ENCODE data around the gene HSPA14.
"Not testable (repeated sequence)": the region's sequence is repeated elsewhere in the genome, so short reads cannot be mapped to it uniquely, and the experiment has no call there.

Gene HSPA14

DNA sequence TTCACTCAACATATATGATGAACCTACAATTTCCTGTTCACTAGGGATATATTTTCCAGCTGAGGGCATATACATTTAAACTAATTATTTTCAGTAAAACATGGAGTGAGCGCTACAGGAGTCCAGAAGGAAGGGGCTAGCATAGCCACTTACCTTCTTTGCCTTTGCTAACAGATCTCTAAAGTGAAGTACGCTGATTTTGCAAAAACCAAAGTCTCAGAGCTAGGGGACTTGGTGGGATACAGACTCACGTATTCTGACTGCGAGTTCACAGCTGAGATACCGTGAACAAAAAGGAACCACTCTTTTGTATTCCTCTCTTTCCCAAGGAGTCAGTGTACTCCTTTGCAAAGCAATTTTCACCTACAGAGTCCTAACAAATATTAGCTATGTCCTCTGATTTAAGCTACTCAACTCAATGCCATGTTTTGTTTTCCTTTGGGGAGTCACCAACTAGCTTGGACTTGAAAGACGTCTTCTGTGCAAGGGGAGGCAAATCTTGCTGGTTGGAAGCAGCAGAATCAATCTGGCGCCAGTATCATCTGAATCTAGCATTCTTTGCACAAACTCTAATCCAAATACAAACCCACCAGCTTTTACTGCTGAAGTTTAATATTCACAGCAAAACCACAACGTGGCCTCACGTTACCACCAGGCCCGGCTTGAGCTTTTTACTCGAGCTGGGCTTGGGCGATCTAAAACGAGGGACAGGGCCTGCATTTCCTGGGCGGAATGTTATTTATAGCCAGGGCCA lies 926 bp upstream of the HSPA14 start:
- DNase-seq (ENCODE audit: low read depth, low spot score), result no peak

DNA sequence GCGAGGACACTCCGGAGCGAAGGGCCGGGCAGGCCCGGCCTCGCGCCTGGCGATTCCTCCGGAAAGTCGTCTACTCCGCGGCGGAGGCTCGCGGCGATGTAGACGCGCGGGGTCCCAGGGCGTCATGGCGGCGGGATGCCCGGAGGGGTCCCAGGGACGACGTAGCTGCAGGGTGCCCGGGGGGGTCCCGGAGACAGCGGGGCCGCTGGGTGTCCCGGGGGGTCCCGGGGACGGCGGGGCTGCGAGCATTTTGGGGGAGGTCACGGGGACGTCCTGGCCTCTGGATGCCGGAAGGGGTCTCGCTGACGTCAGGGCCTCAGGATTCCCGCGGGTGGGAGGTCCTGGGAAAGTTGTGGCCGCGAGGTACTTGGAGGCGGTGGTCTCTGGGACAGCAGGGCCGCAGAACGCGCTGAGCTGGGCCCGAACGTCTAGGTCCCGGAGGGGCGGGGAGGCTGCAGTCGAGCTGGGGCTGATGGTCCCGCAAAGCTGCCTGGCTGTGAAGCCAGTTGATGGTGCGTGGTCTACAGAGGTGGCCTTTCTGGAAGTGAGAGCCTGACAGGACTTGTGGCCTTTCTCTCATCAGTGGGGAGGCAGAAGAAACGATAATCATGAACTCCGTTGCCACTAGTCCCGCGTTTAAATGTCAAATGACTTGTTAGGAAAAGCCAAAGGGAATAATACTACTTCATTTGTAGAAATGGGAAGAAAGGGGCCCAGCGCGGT lies 637 bp downstream of the HSPA14 start:
- DNase-seq (ENCODE audit: low read depth, low spot score), result no peak

DNA sequence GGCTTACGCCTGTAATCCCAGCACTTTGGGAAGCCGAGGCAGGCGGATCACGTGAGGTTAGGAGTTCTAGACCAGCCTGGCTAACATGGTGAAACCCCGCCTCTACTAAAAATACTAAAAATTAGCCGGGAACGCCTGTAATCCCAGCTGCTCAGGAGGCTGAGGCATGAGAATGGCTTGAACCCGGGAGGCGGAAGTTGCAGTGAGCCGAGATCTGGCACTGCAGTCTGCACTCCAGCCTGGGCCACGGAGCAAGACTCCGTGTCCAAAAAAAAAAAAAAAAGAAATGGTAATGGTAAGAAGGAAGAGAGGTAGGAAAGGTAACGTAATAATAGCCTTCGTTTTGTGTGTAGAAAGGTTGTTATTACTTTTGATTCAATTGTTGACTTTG lies 1.2 kb downstream of the HSPA14 start:
- DNase-seq (ENCODE audit: low read depth, low spot score), result no peak

DNA sequence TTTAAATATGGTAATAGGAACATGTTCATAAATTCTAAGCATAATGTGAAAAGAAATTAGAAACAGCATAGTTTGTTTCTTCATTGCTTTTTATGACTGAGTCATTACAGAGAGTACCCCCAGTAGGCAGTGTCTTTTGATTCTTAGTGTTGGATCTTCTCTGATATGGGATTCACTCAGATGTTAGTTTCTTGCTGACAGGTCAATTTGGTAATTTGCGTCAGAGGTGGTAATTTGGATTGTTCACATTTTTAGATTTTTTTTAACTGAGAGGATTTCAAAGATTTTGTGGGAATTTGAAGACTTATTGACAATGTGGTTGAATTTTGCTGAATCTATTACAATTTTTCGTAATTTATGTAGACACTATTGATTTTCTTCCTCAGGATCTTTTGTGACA lies 2.1 kb downstream of the HSPA14 start:
- DNase-seq (ENCODE audit: low read depth, low spot score), result no peak

DNA sequence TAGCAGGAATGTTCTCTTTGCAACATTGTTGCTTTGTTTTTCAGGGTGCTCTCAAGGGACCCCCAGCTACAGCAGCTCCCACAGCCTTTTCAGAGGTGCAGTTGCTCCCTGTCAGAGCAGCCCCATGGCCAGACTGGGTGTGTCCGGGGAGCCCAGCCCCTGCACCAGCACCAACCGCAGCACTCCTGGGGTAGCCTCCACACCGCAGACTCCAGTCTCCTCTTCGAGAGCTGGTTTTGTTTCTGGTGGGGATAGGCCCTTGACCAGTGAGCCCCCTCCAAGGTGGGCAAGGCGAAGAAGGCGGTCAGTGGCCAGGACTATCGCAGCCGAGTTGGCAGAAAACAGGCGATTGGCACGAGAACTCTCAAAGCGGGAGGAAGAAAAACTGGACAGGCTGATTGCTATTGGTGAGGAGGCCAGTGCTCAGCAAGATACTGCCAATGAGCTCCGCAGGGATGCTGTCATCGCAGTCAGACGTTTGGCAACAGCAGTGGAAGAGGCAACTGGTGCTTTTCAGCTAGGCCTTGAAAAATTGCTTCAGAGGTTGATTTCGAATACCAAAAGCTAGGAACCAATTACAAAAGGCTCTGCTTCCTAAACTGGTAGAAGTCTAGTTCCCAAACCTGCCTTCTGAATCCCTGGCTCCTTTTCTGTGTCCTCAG lies 5.4 kb downstream of the HSPA14 start:
- DNase-seq (ENCODE audit: low read depth, low spot score), result no peak

DNA sequence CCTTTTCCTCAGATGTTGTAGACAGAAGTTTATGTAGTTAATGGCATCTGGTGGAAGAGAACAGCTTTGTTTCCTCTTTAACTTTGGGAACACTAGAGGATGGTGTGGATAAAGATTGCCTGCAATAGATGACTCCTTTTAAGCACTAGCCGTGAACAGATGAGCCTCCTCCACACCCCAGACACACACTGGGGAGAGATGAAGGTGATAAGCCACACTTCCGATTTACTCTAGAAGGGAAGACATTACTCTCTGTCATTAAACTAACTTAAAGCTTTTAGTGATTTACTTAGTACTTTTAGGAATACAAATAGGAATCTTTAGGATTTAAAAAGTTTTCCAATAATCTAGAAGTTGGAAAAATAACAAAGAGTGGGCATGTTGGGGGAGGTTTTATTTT lies 6.8 kb downstream of the HSPA14 start:
- no peak for DNase-seq (ENCODE audit: low read depth, low spot score)

DNA sequence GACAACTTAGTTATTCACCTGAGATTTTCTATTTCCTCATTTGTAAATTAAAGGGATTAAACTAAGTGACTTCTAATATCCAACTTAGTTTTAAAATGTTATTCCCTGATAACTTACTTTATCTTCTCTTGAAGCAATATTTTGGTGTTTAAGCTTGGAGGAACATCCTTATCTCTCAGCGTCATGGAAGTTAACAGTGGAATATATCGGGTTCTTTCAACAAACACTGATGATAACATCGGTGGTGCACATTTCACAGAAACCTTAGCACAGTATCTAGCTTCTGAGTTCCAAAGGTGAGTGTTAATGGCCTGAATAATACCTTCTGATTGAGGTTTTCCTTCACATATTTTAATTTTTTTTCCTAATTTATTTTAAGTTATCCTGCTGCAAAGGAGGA lies 14.1 kb downstream of the HSPA14 start:
- DNase-seq (ENCODE audit: low read depth, low spot score), result no peak

DNA sequence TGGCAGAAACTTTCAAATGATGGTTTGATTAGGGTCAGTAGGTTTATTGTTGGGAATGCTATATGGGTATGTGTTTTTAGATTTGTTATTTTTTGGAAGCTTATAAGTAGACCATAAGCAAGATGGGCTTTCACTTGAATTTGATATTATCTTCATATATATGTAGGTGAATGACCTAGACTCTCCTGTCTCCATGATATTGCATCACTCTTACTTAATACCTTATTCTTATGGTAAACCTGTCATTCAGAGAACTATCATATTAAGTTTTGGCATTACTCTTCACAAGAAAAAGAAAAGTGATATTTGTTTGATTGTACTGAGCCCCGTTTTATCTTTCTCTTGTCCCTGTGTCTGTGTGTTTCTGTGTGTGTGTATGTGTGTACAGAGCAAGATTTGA lies 17.3 kb downstream of the HSPA14 start:
- DNase-seq (ENCODE audit: low read depth, low spot score), result no peak

DNA sequence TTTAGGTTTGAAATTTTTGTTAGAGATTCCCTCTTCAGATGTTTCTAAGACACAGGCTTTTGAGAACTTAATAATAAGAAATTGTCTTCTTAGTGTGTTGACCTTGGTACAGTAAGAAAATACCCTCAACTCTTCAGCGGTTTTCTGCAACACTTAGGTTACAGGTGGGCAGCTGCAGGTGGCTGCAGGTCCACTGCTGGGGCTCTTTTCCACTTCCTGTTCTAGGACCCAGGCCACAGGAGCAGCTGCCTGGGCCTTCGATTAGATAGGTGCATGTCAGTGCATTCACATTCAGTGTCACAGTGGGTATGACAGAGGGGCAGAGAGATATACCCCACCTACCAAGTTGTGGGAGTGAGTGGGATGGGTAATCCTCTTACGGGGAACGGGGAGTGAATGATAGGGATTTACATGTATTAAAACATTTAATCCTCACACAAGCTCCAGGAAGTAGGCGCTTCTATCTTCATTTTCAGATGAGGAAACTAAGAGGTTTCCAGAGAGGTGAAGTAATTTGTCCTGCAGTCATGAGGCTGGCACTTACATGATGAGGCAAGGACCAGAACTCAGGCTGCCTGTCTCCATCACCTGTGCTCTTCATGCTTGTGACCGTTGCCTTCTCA lies 20.3 kb downstream of the HSPA14 start:
- DNase-seq (ENCODE audit: low read depth, low spot score), result no peak

DNA sequence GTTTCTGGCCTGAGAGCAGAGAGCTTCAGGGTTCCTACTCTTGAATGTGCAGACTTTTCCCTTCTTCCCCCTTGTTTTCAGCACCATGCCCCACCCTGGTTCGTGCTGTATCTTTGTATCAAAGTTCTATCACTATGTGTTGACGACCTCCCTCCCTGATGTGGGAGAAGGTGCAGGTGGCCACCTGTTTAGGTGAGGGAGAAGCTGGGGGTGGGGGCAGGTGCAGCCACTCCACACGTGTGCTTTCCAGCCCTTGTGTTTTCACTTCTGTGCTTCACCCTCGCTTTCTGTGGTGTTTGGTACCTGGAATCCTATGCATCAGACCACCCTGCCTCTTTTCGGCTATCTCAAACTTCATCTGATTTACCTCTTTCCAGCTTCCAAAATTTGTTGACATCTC lies 20.9 kb downstream of the HSPA14 start:
- no peak for DNase-seq (ENCODE audit: low read depth, low spot score)

DNA sequence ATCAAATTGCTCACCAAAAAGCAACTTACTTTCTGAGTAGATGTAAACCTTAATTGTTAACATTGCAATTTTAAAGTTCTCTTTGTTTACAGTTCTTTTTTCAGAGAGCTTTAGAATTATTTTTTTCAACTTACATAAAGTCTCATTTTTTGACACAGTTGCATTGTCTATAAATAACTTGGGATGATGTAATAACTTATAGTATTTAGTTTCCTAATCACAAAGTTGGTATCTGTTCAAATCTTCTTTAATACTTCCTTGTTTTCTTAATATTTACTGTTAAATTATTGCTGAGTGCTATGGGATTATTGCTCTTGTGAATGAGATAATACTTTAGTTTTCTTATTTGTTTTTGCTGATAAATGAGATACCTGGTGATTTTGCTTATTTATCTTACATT lies 21.7 kb downstream of the HSPA14 start:
- no peak for DNase-seq (ENCODE audit: low read depth, low spot score)

DNA sequence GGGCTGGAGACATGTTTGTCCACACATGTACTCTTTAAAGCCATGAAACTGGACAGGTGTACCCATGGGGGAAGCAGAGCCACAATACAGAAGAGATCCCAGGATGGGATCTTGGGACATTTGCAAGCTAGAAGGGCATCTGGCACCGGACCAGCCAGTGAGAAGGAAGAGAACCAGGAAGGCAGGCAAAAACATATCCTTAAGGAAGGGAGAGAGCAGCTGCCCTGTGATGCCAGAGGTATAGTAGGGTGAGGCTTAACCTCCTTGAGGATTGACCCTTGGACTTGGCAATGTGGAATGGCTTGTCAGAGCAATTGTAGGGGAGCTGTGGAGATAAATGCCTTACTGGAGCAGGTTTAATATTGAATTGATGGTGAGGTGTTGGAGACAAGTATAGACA lies 22.7 kb downstream of the HSPA14 start:
- no peak for DNase-seq (ENCODE audit: low read depth, low spot score)

DNA sequence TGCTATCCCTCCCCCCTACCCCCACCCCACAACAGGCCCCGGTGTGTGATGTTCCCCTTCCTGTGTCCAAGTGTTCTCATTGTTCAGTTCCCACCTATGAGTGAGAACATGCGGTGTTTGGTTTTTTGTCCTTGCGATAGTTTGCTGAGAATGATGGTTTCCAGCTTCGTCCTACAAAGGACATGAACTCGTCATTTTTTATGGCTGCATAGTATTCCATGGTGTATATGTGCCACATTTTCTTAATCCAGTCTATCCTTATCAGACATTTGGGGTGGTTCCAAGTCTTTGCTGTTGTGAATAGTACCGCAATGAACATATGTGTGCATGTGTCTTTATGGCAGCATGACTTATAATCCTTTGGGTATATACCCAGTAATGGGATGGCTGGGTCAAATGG lies 26.4 kb downstream of the HSPA14 start:
- DNase-seq (ENCODE audit: low read depth, low spot score), result not testable (repeated sequence)

DNA sequence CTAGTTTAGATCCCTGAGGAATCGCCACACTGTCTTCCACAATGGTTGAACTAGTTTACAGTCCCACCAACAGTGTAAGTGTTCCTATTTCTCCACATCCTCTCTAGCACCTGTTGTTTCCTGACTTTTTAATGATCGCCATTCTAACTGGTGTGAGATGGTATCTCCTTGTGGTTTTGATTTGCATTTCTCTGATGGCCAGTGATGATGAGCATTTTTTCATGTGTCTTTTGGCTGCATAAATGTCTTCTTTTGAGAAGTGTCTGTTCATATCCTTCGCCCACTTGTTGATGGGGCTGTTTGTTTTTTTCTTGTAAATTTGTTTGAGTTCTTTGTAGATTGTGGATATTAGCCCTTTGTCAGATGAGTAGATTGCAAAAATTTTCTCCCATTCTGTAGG lies 26.8 kb downstream of the HSPA14 start:
- DNase-seq (ENCODE audit: low read depth, low spot score), result not testable (repeated sequence)

DNA sequence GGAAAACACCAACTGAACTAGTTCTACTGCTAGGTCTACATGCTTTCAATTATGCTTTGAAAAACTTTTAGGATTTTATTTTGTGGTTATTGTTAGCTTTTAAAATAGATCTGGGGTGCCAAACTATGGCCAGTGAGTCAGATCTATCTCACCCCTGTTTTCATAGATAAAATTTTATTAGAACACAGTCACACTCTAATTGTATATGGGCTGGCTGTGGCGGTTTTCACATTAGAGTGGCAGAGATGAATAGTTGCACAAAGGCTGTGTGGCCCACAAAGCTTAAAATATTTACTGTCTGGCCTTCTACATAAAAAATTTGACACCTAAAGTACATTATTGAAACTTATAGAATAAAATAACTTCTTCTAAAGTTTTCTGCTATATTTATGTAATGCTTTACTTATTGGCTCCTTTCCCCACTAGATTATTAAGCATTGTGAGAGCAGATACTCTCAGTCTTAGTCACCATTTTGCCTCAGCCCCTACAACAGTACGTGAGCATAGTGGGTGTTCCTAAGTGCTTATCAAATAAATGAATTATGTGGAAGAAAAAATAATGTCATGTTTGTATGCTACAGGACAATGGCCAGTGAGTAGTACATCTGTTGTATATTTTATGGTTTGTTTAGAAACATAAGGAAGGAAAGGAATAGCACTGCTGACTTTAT lies 35.1 kb downstream of the HSPA14 start:
- DNase-seq (ENCODE audit: low read depth, low spot score), result no peak

DNA sequence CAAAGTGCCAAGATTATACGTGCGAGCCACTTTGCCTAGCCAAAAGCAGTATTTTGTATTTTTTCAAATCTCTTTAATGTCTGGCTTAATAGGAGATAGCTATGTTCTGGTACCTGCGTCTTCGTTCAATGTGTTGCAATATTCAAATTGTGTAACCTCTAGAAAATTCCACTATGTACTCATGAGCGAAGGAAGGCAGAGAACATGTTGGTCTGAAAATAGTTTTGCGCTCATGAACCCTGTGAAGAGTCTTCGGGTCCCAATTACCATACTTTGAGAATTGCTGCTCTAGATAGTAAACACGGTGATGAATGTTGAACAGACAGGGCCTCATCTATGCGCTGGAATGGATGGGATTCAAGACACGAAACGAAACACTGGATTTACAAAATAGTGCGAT lies 37.8 kb downstream of the HSPA14 start:
- DNase-seq (ENCODE audit: low read depth, low spot score), result no peak

DNA sequence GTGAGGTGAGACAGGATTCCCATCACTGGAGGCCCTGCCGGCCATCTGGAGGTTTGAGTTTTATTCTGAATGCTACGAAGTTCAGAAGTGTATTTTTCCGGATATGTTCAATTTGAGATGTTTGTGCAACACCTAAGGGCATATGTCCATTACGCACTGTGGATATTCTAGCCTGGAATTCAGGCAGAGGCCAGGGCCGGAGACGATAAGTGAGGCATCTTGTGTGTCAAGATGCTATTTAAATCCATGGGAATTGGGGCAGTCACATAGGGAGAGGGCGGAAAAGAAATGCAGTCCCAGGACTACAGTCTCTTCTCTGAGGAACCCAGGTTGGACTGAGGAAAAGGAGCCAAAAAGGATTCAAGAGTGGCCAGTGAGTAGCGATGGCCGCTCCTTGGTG lies 38.7 kb downstream of the HSPA14 start:
- no peak for DNase-seq (ENCODE audit: low read depth, low spot score)

DNA sequence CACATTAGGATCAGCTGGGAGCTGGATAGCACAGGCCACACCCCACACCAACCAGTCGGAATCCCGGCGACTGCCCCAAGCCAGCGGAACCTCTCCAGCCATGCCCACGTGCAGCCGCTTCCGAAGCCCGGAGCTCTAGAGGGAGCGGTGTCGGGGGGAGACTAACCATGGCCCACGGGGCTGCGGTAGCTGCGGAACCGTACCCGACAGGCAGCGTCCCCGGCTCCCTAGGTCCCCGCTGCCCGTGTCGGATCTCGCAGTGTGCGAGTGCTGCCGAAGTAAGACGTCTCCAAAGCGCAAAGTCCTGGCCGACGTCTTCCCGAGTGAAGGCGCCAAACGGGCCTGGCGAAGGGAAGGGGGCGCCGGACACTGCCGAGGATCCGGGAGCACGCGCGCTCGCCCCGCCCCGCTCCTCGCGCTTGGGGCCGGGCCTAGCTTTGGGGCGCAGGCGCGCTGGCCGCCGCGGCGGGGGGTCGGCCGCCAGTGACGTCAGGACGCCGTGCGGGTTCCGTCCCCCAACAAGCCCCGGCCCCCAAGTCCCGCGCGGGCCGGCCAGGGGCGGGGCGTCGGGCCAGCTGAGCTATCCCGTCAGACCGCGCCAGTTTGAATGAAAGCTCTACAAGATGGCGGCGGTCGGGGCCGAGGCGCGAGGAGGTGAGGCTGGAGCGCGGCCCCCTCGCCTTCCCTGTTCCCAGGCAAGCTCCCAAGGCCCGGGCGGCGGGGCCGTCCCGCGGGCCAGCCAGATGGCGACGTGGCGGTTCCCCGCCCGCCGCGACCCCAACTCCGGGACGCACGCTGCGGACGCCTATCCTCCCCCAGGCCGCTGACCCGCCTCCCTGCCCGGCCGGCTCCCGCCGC lies 40.4 kb downstream of the HSPA14 start, which contains the start of gene SUV39H2:
TSS of gene SUV39H2 (plus strand) at position 601 of the 858 bp plus-strand sequence. CDS start at position 624, 23 bp downstream.
- DNase-seq (ENCODE audit: low read depth, low spot score), result peak; percentile 85

DNA sequence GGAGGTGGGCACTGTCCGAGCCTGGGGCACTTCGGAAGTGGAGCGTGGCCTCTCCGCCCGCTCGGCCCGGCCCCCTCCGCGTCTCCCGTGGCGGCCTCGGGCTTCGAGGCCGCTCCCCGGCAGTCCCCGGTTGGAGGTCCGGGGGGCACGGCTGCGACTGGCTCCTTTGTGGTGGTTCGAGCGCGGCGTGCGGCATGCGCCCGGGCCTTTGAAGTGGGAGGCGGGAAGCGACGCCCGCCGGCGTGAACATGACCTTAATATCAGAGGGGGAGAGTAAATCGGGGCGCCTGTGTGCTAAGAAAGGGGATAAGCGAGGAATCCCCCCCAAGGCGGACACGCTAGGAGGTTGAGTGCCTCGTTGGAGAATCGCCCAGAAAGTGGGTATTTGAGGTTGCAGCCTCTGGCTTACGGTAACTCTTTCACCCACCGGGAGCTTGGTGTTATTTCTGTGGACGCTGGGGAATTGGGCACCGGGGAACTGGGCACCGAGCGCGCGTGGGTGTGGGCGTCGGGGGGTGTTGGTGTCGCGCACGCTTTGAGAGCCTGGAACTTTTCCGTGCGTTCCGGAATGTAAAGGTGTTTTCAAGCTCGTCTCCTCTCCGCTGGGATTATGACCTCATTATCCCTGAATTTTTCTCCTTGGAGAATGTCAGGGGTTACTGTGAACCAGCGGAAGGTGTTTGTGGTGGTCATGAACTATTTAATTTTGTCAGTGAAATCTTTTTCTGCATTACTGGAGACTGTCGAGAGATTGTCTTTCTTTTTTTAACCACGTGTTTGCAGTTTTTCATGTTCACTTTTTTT lies 41.2 kb downstream of the HSPA14 start:
- peak; percentile 0 for DNase-seq (ENCODE audit: low read depth, low spot score)

DNA sequence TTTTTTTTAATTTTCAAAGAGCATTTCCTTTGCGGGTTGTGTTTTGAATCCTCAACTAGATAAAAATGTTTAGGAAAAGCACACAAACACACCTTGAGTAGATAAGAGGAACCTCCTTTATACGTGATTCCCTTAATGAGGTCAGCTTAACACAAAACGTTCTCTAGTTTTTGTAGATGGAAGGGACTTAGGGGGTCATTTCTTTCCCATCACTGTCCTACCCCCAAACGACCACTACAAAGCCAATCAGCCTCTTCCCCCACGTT lies 41.8 kb downstream of the HSPA14 start:
- DNase-seq (ENCODE audit: low read depth, low spot score), result no peak
